Left ventricle myocardium inferior (tissue), 1 donor: ENCODE results near the gene MED9. TPM values are rescaled to one million over a fixed set of nuclear protein-coding genes. Genes with fewer than 3 reads are reported as not detected.
"Not testable (repeated sequence)": the region's sequence is repeated elsewhere in the genome, so short reads cannot be mapped to it uniquely, and the experiment has no call there.

ENCODE experiments used
- DNase-seq: peaks from one replicate; pipeline ENCODE4 v3.0.0-alpha.2; 2020
- H3K27ac ChIP-seq: fragments of 200-600 bp; replicated peaks from 2 replicates; pipeline ENCODE4 v1.8.0; 2021
- H3K27me3 ChIP-seq: fragments of 200-600 bp; 2 replicates; pipeline ENCODE4 v1.8.0; 2021; ENCODE audit warnings: low read depth
- H3K36me3 ChIP-seq: fragments of 200-600 bp; 2 replicates; pipeline ENCODE4 v1.8.0; 2021
- H3K4me1 ChIP-seq: fragments of 200-600 bp; 2 replicates; pipeline ENCODE4 v1.8.0; 2021
- H3K4me3 ChIP-seq: fragments of 200-600 bp; 2 replicates; pipeline ENCODE4 v1.8.0; 2021; ENCODE audit warnings: mild to moderate bottlenecking, moderate library complexity
- H3K9me3 ChIP-seq: fragments of 200-600 bp; replicated peaks from 2 replicates; pipeline ENCODE4 v1.8.0; 2021
- intact Hi-C: fragments of 100-400 bp; cut with micrococcal nuclease; formaldehyde crosslinking; loops from one replicate; pipeline ENCODE4 v1.11.0; 2022
- total RNA-seq: library from RNA; stranded (reverse); fragmentation: NEBNext Ultra II Directional; extraction: Animal tissue kit (Norgen Biotek cat#: 25700); gene quantifications from one replicate; pipeline ENCODE4 v1.2.1, GENCODE V29; 2021
- TF ChIP-seq, protein P1 (sequence below): fragments of 200-600 bp; IDR thresholded peaks from 2 replicates; pipeline ENCODE4 v1.8.0; 2021; ENCODE audit warnings: antibody characterized with exemption, mild to moderate bottlenecking, borderline replicate concordance
- donor health status: DM: no; HTN: yes; CAD: no; lungs with severe emphysema.

MED9 gene
- total RNA-seq, 1 donor from 2014 or later = 34.1 TPM

DNA sequence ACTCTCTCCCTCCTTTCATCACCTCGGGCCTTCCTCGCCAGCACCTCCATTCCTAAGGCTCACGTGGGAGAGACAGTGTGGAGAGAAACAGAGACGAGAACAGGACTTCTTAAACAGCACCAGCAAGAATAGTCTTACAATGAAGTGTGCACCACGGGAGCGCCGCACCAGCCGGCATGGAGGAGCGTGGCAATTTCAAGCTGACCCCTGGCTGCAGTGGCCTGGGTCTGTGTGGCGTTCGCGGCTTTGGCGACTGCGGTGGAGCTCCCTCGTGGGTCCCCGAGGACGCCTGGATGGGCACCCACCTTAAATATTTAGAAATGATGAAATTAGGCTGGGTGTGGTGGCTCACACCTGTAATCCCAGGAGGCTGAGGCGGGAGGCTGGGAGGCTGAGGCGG lies 20.5 kb upstream of the MED9 start:
- DNase-seq = no peak

DNA sequence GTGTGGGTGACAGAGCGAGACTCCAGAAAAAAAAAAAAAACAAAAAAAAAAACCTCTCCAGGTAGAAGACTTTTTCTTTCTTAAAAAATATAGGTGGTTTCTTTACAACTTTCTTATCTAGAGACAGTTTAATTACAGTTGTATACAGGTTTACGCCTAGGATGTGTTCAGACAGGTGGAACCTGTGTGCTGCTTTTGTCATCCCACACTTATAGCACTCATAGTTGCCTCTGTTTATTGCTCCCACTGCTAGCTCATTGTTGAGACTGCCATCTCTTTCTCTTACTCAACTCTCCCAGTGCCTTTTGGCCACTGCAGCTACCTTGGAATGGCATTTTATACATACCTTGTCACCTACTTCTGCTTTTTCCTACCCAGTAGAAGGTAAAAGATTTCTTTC lies 19.1 kb upstream of the MED9 start:
- H3K4me1 ChIP-seq = no peaks in the 10 kb centered on the region
- no peaks in the 10 kb centered on the region for H3K27me3 ChIP-seq
- TF ChIP-seq, protein P1, sequence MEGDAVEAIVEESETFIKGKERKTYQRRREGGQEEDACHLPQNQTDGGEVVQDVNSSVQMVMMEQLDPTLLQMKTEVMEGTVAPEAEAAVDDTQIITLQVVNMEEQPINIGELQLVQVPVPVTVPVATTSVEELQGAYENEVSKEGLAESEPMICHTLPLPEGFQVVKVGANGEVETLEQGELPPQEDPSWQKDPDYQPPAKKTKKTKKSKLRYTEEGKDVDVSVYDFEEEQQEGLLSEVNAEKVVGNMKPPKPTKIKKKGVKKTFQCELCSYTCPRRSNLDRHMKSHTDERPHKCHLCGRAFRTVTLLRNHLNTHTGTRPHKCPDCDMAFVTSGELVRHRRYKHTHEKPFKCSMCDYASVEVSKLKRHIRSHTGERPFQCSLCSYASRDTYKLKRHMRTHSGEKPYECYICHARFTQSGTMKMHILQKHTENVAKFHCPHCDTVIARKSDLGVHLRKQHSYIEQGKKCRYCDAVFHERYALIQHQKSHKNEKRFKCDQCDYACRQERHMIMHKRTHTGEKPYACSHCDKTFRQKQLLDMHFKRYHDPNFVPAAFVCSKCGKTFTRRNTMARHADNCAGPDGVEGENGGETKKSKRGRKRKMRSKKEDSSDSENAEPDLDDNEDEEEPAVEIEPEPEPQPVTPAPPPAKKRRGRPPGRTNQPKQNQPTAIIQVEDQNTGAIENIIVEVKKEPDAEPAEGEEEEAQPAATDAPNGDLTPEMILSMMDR = no peak
- H3K27ac ChIP-seq = no peak overlapping the region
- intact Hi-C loops = no loop called here
- DNase-seq = no peak
- no peaks in the 10 kb centered on the region for H3K36me3 ChIP-seq
- no peak overlapping the region for H3K4me3 ChIP-seq
- H3K9me3 ChIP-seq = no peaks in the 10 kb centered on the region

More for the DNA sequence above, 20.5 kb upstream of the MED9 start:
- Histone ChIP-seq H3K27ac (no peak overlapping the region), H3K9me3 (no peaks in the 10 kb centered on the region), H3K4me3 (no peak overlapping the region), H3K27me3 (no peaks in the 10 kb centered on the region), H3K36me3 (no peaks in the 10 kb centered on the region), H3K4me1 (no peaks in the 10 kb centered on the region)
- intact Hi-C loops = no loop called here
- TF ChIP-seq, protein P1 = no peak

DNA sequence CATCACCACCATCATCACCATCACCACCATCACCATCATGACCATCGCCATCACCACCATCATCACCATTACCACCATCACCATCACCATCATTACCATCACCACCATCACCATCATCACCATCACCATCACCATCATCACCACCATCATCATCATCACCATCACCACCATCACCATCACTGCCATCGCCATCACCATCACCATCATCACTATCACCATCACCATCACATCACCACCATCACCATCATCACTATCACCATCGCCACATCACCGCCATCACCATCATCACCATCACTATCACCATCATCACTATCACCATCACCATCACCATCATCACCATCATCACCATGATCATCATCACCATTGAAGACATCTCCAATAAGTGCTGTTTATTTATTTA lies 16.8 kb upstream of the MED9 start:
- intact Hi-C loops = no loop called here
- Histone ChIP-seq H3K4me1 (no peaks in the 10 kb centered on the region), H3K4me3 (no peak overlapping the region), H3K9me3 (no peaks in the 10 kb centered on the region), H3K27me3 (no peaks in the 10 kb centered on the region), H3K27ac (no peak overlapping the region), H3K36me3 (no peaks in the 10 kb centered on the region)
- DNase-seq = no peak
- TF ChIP-seq, protein P1 = no peak

DNA sequence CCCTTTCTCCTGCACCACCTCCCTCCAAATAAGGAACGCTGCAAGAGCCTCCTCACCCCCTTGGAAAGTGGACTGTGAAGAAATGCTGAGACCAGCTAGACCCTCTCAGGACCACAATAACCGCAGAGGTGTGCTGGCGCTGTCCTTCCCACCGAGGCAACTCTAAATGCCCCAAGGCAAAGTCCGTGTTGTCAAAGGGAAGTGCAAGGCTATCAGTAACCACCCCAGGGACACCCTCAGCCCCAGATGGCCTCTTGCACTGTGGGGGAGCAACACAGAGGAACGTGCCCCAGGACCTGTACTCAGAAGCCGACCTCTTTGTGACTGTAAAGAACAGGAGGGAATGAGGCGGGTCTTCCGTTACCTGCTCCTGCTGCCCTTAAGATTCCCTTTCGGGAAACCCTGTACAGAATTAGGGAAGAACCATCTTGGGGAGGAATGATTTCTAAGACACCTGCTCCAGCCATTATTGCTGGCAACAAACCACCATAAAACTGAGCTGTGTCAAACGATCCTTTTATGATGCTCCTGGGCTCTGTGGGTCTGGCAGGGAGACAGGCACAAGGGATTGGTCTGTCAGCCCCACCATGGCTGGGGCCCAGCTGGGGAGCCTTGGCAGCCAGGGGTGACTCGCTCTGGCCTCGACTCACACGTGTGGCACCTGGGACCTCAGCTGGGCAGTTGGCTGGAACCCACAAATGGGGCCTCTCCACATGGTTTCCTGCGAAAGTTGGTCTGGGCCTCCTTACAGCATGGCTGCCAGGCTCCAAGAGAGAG lies 14.6 kb upstream of the MED9 start:
- no peak overlapping the region for H3K27ac ChIP-seq
- H3K4me1 ChIP-seq = no peaks in the 10 kb centered on the region
- no peak overlapping the region for H3K4me3 ChIP-seq
- no peak for DNase-seq
- H3K9me3 ChIP-seq = no peaks in the 10 kb centered on the region
- TF ChIP-seq, protein P1 = no peak
- H3K36me3 ChIP-seq = no peaks in the 10 kb centered on the region
- intact Hi-C loops = no loop called here
- H3K27me3 ChIP-seq = no peaks in the 10 kb centered on the region

DNA sequence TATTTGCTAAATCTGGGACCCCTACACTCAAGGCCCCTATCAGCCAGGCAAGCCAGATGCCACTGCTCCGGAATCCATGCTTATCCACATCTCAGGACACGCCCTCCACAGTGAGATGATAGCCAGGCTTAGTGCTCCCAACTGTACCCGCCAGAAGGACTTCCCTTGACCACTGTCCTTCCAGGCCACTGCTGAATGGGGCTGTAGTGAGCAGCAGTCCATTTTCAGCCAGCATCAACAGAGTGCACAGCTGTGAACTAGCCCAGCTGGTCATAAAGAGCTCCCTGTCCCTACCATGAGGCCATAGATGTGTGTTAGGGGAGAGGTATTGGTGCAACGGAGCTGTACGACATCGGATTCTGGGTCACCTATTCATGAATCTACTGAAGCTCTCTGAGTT lies 13.0 kb upstream of the MED9 start:
- intact Hi-C loops = no loop called here
- peaks cover 9% of the 10 kb centered on the region for H3K4me1 ChIP-seq
- H3K9me3 ChIP-seq = no peaks in the 10 kb centered on the region
- TF ChIP-seq, protein P1 = no peak
- no peak overlapping the region for H3K4me3 ChIP-seq
- no peak for DNase-seq
- H3K27me3 ChIP-seq = no peaks in the 10 kb centered on the region
- H3K36me3 ChIP-seq = no peaks in the 10 kb centered on the region
- no peak overlapping the region for H3K27ac ChIP-seq

DNA sequence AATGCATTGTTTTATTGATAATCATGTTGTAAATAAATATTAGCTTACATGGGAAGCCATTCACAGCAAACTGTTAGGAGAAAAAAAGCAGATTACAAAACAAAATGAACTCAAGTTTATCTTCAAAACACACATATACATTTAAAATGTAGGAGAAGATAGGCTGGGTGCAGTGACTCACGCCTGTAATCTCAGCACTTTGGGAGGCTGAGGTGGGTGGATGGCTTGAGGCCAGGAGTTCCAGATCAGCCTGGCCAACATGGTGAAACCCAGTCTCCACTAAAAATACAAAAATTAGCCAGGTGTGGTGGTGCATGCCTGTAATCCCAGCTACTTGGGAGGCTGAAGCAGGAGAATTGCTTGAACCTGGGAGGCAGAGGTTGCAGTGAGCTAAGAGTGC lies 10.9 kb upstream of the MED9 start:
- DNase-seq, intact Hi-C loops, H3K4me3 ChIP-seq, H3K36me3 ChIP-seq, H3K27ac ChIP-seq, H3K9me3 ChIP-seq, H3K27me3 ChIP-seq: not testable (repeated sequence)
- peaks cover 11% of the 10 kb centered on the region for H3K4me1 ChIP-seq
